ENCODE measurements around the gene COX8C.

Gene COX8C, protein sequence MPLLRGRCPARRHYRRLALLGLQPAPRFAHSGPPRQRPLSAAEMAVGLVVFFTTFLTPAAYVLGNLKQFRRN

DNA sequence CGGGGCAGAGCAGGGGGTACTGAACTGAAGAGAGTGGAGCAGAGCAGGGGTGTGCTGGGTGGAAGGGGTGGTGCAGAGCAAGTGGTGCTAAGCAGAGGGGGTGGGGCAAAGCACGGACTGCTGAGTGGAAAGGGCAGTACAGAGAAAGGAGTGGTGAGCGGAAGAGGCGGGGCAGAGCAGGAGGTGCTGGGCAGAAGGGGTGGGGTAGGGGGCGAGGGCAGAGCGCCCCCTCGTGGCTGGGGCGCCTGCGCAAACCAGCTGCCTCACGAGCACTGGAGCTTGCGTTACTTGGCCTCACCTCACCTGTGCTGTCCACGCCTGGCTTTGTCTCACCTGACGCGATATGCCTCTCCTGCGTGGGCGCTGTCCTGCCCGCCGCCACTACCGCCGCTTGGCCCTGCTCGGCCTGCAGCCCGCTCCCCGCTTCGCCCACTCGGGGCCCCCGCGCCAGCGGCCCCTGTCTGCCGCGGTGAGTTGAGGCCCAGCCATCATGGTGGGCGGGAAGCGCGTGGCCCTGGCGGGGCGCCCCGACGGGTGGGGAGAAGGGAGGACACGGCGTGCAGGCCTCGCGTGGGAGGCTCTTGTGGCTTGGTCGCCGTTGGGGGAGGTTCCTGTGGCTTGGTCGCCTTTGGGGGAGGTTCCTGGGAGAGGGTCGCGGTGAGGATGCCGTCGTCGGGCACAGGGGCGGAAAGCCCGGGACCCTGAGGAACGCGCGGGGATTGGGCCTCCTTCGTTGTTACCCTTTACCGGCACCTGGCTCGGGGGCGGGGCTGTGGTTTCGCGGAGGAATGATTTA lies at the start of gene COX8C:
Gene COX8C (plus strand): TSS at position 257 of the 796 bp plus-strand sequence. CDS start 87 bp downstream, at position 344.
- DNase-seq (ENCODE audit: low spot score) = no peak

- DNase-seq (ENCODE audit: low spot score) = no peak
Observed at GRCh38 chr14:93299416-93299815, 47.6 kb upstream of the COX8C start.

DNA sequence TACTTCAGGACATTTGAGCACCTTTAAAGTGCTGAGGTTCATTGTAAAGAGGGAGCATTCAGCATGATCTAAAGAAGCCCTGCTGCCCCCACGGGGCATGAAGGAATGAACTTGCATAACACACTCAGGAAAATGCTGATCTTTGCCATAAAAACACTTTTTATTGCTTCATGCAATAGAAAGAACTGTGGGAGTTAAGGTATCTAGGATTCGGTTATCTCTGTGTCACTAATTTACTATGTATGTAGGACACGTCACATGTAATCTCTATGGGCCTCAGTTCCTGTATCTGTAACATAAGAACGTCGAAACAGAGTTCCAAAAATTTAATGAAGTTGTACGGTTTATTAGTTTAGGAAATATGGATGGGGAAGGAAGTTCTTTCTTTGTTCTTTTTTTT lies 47.1 kb upstream of the COX8C start:
- no peak for DNase-seq (ENCODE audit: low spot score)

- DNase-seq (ENCODE audit: low spot score) = no peak
Observed at GRCh38 chr14:93301821-93302447, 45.0 kb upstream of the COX8C start.

GRCh38 chr14:93302688-93303581 lies 44.0 kb upstream of the COX8C start:
- DNase-seq (ENCODE audit: low spot score) = no peak

- no peak for DNase-seq (ENCODE audit: low spot score)
Observed at GRCh38 chr14:93303659-93304058, 43.3 kb upstream of the COX8C start.

- DNase-seq (ENCODE audit: low spot score) = no peak
Observed at GRCh38 chr14:93304771-93305170, 42.2 kb upstream of the COX8C start.

GRCh38 chr14:93305725-93306418 lies 41.1 kb upstream of the COX8C start:
- DNase-seq (ENCODE audit: low spot score) = no peak

DNA sequence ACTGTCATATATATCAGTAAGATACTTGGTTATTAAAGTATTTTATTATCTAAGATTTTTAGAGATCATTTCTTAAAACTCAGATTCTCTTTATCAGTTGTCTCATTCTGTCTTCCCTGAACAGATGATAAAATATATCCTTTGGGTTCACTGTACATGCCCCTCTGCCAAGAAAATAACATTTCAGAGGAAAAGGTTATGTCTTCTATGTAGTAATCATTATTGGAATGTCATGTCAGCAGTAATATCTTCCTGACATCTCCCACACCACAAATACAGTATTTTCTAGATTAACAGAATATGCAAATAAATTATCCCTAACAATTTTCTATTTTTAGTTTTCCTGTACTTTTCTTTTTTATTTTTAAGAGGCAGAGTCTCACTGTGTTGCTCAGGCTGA lies 40.2 kb upstream of the COX8C start:
- DNase-seq (ENCODE audit: low spot score) = no peak

DNA sequence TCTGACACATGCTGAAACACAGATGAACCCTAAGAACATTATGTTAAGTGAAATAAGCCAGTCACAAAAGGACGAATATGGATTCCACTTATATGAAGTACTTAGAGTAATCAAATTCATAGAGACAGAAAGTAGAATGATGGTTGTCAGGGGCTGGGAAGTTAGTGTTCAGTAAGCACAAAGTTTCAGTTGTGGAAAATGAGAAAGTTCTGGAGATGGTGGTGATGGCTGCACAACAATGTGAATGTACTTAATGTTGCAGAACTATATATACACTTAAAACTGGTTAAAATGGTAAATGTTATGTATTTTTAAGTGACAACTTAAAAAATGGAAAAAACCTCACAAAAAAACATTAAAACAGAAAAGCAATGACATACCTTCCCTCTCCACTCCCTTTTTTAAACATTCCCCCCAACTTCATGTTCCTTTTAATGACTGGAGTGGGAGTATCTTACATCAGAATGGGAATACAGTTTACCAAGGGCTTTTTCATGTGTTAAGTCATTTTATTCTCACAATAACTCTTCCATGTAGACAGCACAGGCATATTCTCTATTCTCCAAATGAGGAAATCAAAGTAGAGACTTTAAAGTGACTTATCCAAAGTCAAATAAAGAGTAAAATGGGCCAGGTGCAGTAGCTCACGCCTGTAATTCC lies 38.2 kb upstream of the COX8C start:
- DNase-seq (ENCODE audit: low spot score) = no peak

GRCh38 chr14:93309427-93309966 lies 37.5 kb upstream of the COX8C start:
- DNase-seq (ENCODE audit: low spot score) = no peak

DNA sequence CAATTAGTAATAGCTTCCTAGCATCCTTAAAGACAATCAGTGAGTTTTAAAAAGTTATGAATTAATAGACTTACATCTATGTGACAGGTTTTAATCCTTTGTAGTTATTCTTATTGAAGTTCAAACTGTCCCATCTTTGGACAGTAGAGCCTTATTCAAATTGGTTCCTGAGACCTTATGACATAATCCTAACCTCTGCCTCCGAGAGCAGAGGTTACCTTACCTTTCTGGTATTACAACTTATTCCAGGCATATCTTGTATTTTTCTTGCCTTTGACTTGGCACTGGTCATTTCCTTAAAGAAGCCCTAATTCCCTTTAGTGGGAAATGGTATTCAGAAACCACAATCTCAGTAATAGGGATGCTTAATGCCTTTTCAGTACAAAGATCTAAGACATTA lies 35.9 kb upstream of the COX8C start:
- DNase-seq (ENCODE audit: low spot score) = no peak

- no peak for DNase-seq (ENCODE audit: low spot score)
Observed at GRCh38 chr14:93315575-93315974, 31.4 kb upstream of the COX8C start.

DNA sequence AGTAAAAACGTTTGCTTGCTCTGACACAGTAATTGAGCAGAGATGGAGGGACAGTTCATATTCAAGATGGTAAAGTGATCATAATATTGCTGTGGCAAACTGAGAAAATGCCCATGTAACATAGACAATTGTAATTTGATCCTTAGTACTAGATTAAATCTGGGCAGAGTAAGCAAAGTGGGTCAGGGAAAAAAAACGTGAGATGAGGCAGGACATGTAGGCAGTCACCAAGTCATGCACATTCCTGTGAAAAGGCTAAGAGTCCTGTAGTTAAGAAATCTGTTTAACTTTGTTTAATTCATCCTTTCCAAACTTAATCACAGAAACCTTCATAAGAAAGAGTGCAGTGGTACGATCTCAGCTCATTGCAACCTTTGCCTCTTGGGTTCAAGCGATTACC lies 30.3 kb upstream of the COX8C start:
- DNase-seq (ENCODE audit: low spot score) = no peak

DNA sequence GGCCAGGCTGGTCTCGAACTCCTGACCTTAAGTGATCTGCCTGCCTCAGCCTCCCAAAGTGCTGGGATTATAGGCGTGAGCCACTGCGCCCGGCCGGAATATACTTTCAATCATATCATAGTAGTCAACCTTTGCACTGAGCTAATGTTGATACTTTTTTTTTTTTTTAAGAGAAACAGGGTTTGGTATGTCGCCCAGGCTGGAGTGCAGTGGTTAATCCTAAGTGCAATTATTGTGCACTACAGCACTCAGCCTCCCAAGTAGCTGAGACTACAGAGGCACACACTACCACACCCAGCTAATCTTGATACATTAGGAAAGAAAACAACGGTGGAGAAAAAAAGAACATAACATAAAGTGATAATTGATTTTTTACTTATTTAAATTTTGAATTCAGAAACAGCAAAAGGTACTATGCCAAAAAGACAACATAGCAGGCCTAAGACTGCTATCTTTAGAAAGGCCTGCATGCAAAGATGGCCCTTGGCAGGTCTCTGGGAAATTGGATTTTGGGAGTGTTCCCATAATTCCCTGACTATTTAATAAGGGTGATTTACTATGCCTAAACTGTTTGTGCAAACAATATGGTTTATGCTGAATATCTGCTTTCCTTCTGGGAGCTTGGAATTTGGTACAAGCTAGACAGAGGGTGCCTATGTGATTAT lies 29.6 kb upstream of the COX8C start:
- DNase-seq (ENCODE audit: low spot score) = no peak

DNA sequence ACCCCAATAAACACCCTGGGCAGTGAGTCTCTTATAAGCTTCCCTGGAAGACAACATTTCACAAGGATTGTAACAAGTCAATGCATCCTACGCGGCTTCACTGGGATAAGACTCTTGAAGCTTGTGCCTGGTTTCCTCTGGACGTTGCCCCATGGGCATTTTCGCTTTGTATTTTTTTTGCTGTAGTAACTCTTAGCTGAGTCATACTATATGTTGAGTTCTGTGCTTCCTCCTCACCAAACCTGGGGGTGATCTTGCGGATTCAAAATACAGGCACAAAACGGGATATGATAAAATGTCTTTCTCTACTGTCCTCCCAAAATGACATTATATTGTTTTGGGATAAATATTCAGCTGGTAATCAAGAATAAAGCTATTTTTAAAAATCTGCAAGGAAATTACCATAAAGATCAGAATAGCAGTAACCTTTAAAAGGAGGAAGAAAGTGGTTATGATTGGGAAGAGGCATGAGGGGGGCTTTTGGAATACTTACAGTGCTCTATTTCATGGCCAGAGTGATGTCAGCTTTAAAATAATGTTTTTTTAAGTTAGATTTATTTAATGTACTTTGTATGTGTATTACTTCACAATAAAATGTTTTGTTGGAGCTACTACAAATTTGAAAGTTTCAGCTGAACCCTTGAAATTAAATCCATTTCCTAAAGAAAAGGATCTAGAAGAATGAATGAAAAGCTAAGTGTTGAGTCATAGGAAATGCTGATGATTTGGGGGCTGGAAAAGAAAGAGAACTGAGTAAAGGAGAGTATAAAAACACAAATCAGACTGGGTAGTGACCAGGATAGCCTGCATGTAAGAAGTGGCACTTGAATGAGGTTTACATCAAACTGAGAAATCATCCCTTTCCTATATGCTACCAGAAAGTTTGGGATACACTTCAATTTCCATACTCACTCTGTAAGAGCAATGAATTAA lies 28.8 kb upstream of the COX8C start:
- DNase-seq (ENCODE audit: low spot score) = no peak

GRCh38 chr14:93318927-93319326 lies 28.1 kb upstream of the COX8C start:
- DNase-seq (ENCODE audit: low spot score) = no peak

- no peak for DNase-seq (ENCODE audit: low spot score)
Observed at GRCh38 chr14:93319494-93319893, 27.5 kb upstream of the COX8C start.

- no peak for DNase-seq (ENCODE audit: low spot score)
Observed at GRCh38 chr14:93319958-93320357, 27.0 kb upstream of the COX8C start.

Data from SW480 (cell line).